ENCODE measurements around the gene BRICD5. TPM values are rescaled to one million over a fixed set of nuclear protein-coding genes. Genes with fewer than 3 reads are reported as not detected.
"Not testable (repeated sequence)": the region's sequence is repeated elsewhere in the genome, so short reads cannot be mapped to it uniquely, and the experiment has no call there.

BRICD5 gene
- total RNA-seq, 1 donor from 2014 or later = 1.4 TPM

DNA sequence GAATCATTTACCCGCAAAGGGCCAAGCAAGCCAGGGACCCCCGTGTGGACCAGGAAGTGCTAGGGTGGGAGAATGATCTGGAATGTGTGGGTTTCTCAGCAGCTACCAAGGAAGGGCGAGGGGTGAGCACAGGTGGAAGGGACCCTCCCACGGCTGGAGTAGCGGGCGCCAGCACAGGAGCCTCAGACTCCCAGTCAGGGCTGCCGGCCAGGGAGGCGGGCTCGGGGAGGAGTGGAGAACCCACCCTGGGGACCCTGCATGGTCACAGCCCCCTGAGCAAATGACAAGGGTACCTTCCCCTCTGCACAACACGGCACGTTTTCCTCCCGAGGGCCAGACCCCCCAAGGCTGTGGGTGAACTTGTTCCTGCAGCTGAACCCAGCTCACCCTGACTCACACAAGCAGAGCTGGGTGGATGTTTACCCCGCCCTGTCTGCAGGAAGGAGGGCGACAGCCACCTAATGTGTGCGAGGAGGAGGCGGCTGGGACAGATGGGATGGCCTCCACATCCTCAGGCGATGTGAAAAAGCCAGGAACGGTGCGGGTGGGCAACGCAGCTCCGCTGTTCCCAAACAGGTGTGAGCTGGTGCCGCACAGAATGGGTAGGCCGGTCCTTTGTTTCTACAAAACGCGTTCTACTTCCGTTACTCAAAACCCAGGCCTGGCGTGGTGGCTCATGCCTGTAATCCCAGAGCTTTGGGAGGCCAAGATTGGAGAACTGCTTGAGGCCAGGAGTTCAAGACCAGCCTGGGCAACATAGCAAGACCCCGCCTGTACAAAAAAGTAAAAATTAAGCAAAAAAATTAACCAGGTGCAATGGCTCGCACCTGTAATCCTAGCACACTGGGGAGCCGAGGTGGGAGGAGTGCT lies 34.5 kb upstream of the BRICD5 start:
- H3K27ac ChIP-seq = no peak overlapping the region
- no peaks in the 10 kb centered on the region for H3K9me3 ChIP-seq
- TF ChIP-seq, protein P1, sequence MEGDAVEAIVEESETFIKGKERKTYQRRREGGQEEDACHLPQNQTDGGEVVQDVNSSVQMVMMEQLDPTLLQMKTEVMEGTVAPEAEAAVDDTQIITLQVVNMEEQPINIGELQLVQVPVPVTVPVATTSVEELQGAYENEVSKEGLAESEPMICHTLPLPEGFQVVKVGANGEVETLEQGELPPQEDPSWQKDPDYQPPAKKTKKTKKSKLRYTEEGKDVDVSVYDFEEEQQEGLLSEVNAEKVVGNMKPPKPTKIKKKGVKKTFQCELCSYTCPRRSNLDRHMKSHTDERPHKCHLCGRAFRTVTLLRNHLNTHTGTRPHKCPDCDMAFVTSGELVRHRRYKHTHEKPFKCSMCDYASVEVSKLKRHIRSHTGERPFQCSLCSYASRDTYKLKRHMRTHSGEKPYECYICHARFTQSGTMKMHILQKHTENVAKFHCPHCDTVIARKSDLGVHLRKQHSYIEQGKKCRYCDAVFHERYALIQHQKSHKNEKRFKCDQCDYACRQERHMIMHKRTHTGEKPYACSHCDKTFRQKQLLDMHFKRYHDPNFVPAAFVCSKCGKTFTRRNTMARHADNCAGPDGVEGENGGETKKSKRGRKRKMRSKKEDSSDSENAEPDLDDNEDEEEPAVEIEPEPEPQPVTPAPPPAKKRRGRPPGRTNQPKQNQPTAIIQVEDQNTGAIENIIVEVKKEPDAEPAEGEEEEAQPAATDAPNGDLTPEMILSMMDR (IDR thresholded peaks at IDR 0.05) = no peak
- H3K4me3 ChIP-seq = no peak overlapping the region
- H3K27me3 ChIP-seq = no peaks in the 10 kb centered on the region
- intact Hi-C loops (cut with DNase I) = no loop called here
- peaks cover 44 to 48% of the 10 kb centered on the region in 2 donors for H3K36me3 ChIP-seq
- no peak for DNase-seq (ENCODE audit: low spot score in 2 of 2)
- H3K4me1 ChIP-seq = peaks cover under 1 to 2% of the 10 kb centered on the region in 2 donors

DNA sequence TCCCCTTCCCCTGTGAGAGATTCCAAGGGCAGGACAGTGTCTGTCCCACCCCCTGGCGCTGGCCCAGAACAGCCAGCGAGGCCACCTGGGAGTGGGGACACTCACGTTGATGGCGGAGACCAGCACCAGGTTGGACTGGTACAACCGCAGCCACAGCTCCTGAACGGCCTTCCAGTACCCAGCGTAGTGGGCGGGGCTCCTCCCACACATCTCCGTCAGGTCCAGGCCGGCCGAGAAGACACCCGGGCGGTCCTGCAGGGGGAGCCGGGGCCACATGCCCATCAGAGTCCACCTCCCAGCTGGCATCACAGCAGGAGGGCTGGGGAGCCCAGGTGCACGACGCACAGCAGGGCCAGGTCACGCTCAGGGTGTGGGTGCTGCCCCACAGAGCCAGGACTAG lies 33.6 kb upstream of the BRICD5 start:
- Histone ChIP-seq H3K4me1 (no peaks in the 10 kb centered on the region), H3K27ac (no peak overlapping the region), H3K36me3 (peaks cover 44 to 48% of the 10 kb centered on the region in 2 donors), H3K9me3 (no peaks in the 10 kb centered on the region), H3K4me3 (no peak overlapping the region), H3K27me3 (no peaks in the 10 kb centered on the region)
- TF ChIP-seq, protein P1 (IDR thresholded peaks at IDR 0.05) = no peak
- intact Hi-C loops (cut with DNase I) = no loop called here
- no peak for DNase-seq (ENCODE audit: low spot score in 2 of 2)

DNA sequence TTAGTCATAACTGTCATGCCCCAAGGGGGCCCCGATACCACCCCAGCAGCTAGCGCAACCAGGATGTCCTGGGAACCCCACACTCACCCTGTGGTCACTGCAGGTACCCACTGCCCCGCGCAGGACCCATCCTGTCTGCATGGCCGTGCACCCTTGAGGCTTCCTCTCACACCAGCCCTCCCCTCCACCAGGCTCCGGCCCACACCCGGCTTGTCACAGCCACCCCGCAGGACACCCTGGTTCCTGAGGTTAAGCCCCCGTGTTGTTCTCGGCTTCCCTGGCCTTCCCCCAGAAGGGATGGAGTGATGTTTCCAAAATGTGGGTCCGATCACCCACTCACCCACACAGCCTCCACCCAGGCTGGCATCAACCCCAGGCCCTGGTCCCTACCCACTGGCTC lies 33.1 kb upstream of the BRICD5 start:
- Histone ChIP-seq H3K36me3 (peaks cover 44 to 48% of the 10 kb centered on the region in 2 donors), H3K4me1 (no peaks in the 10 kb centered on the region), H3K27me3 (no peaks in the 10 kb centered on the region), H3K27ac (no peak overlapping the region), H3K9me3 (no peaks in the 10 kb centered on the region), H3K4me3 (no peak overlapping the region)
- intact Hi-C loops (cut with DNase I) = no loop called here
- DNase-seq (ENCODE audit: low spot score in 2 of 2) = no peak
- TF ChIP-seq, protein P1 (IDR thresholded peaks at IDR 0.05) = no peak

DNA sequence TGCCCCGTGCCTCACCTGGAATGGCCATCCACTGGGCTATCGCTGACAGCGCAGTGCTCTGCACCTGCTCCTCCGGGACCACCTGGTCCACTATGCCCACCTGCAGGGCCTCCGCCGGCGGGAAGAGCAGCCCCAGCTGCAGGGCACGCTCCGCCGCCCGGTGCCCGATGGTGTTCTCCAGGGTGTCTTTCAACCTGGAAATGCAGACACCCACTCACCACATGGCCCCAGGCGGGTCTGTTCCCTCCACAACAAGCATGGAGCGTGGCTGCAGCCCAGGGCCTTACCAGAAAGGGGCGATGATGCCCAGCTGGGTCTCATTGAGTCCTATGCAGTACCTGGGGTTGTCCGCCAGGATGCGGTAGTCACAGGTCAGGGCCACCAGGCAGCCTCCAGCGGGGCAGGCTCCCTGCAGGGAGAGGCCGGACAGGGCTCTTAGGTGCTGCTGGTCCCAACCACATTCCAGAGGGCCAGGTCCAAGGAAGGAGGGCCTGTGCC lies 32.4 kb upstream of the BRICD5 start:
- Histone ChIP-seq H3K9me3 (no peaks in the 10 kb centered on the region), H3K36me3 (peaks cover 44 to 48% of the 10 kb centered on the region in 2 donors), H3K27me3 (no peaks in the 10 kb centered on the region), H3K4me1 (no peaks in the 10 kb centered on the region), H3K27ac (no peak overlapping the region), H3K4me3 (no peak overlapping the region)
- TF ChIP-seq, protein P1 (IDR thresholded peaks at IDR 0.05) = no peak
- no peak for DNase-seq (ENCODE audit: low spot score in 2 of 2)
- intact Hi-C loops (cut with DNase I) = no loop called here

DNA sequence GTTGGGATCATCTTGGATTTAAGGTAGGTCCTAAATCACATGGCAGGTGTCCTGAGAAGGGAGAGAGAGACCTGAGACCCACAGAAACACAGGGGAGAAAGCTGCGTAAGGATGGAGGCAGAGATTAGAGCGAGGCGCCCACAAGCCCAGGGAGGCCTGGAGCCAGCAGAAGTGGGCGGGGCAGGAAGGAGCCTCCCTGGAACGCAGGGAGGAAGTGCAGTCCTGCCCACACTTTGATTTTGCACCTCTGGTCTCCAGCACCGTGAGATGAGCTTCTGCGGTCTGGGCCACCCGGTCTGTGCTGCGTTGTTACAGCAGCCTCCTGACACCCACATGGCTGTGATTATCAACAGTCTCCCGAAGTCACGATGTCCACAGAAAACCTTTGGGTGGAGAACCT lies 31.9 kb upstream of the BRICD5 start:
- H3K9me3 ChIP-seq = no peaks in the 10 kb centered on the region
- H3K4me1 ChIP-seq = no peaks in the 10 kb centered on the region
- H3K36me3 ChIP-seq = peaks cover 44 to 48% of the 10 kb centered on the region in 2 donors
- H3K27ac ChIP-seq = no peak overlapping the region
- DNase-seq (ENCODE audit: low spot score in 2 of 2) = no peak
- TF ChIP-seq, protein P1 (IDR thresholded peaks at IDR 0.05) = no peak
- intact Hi-C loops (cut with DNase I) = no loop called here
- H3K27me3 ChIP-seq = no peaks in the 10 kb centered on the region
- no peak overlapping the region for H3K4me3 ChIP-seq

DNA sequence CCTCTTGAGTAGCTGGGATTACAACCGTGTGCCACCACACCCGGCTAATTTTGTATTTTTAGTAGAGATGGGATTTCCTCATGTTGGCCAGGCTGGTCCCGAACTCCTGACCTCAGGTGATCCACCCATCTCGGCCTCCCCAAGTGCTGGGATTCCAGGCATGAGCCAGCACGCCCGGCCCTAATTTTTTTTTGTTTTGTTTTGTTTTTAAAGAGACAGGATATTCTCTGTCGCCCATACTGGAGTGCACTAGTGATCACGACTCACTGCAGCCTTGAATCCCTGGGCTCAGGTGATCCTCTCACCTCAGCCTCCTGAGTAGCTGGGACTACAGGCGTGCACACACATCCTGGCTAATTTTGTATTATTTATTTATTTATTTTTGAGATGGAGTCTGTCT lies 29.7 kb upstream of the BRICD5 start:
- peaks cover 37% of the 10 kb centered on the region in 2 donors for H3K36me3 ChIP-seq
- H3K4me1 ChIP-seq = peaks cover 8 to 10% of the 10 kb centered on the region in 2 donors
- intact Hi-C loops (cut with DNase I); H3K4me3 ChIP-seq; H3K27ac ChIP-seq; H3K9me3 ChIP-seq; H3K27me3 ChIP-seq; DNase-seq (ENCODE audit: low spot score in 2 of 2): not testable (repeated sequence)

All from ascending aorta (tissue), 2 donors.